ENCODE results near the gene FNBP1.
"Not testable (repeated sequence)": the region's sequence is repeated elsewhere in the genome, so short reads cannot be mapped to it uniquely, and the experiment has no call there.

The FNBP1 gene

GRCh38 chr9:129895376-129896268, 147.4 kb downstream of the FNBP1 start:
- ATAC-seq: peak; percentile 5
- Mint-ChIP-seq H3K4me3 (peak overlapping the region; percentile 25), H3K36me3 (no peaks in the 10 kb centered on the region), H3K9me3 (no peaks in the 10 kb centered on the region), H3K4me1 (peaks cover 84% of the 10 kb centered on the region), H3K27ac (peak overlapping the region; percentile 88)
- no peak for DNase-seq (ENCODE audit: low spot score in 2 of 2)

GRCh38 chr9:129894120-129894823, 148.7 kb downstream of the FNBP1 start:
- Mint-ChIP-seq H3K4me1 (peaks cover 91% of the 10 kb centered on the region), H3K4me3 (peak overlapping the region; percentile 93), H3K27ac (peak overlapping the region; percentile 88), H3K36me3 (no peaks in the 10 kb centered on the region), H3K9me3 (no peaks in the 10 kb centered on the region)
- no peak for ATAC-seq
- no peak for DNase-seq (ENCODE audit: low spot score in 2 of 2)

GRCh38 chr9:129891569-129891968, 151.4 kb downstream of the FNBP1 start:
- no peak for ATAC-seq
- H3K9me3 Mint-ChIP-seq: no peaks in the 10 kb centered on the region
- H3K36me3 Mint-ChIP-seq: no peaks in the 10 kb centered on the region
- H3K4me3 Mint-ChIP-seq: peak overlapping the region; percentile 93
- H3K27ac Mint-ChIP-seq: peak overlapping the region; percentile 99
- H3K4me1 Mint-ChIP-seq: peaks cover 93% of the 10 kb centered on the region
- no peak for DNase-seq (ENCODE audit: low spot score in 2 of 2)

GRCh38 chr9:129890718-129891299, 152.2 kb downstream of the FNBP1 start:
- not testable (repeated sequence) for DNase-seq (ENCODE audit: low spot score in 2 of 2); ATAC-seq; H3K9me3 Mint-ChIP-seq; H3K36me3 Mint-ChIP-seq
- peak overlapping the region; percentile 93 for H3K4me3 Mint-ChIP-seq
- peaks cover 92% of the 10 kb centered on the region for H3K4me1 Mint-ChIP-seq
- peak overlapping the region; percentile 99 for H3K27ac Mint-ChIP-seq

- H3K36me3 Mint-ChIP-seq: no peaks in the 10 kb centered on the region
- H3K9me3 Mint-ChIP-seq: no peaks in the 10 kb centered on the region
- ATAC-seq: peak; percentile 1
- peaks cover 92% of the 10 kb centered on the region for H3K4me1 Mint-ChIP-seq
- H3K4me3 Mint-ChIP-seq: peak overlapping the region; percentile 93
- peak; percentile 33 to 83 for DNase-seq (ENCODE audit: low spot score in 2 of 2)
- H3K27ac Mint-ChIP-seq: peak overlapping the region; percentile 99
Observed at GRCh38 chr9:129889941-129890717, 152.9 kb downstream of the FNBP1 start.

GRCh38 chr9:129889122-129889940, 153.7 kb downstream of the FNBP1 start:
- H3K36me3 Mint-ChIP-seq: no peaks in the 10 kb centered on the region
- DNase-seq (ENCODE audit: low spot score in 2 of 2) (peak in 1 of 2 donors; percentile 76), ATAC-seq (no peak)
- H3K4me3 Mint-ChIP-seq: peak overlapping the region; percentile 93
- H3K9me3 Mint-ChIP-seq: no peaks in the 10 kb centered on the region
- H3K27ac Mint-ChIP-seq: peak overlapping the region; percentile 99
- H3K4me1 Mint-ChIP-seq: peaks cover 92% of the 10 kb centered on the region

GRCh38 chr9:129888293-129889121, 154.5 kb downstream of the FNBP1 start:
- Mint-ChIP-seq H3K27ac (peak overlapping the region; percentile 99), H3K9me3 (no peaks in the 10 kb centered on the region), H3K4me3 (peak overlapping the region; percentile 93), H3K36me3 (no peaks in the 10 kb centered on the region), H3K4me1 (peaks cover 96% of the 10 kb centered on the region)
- peak; percentile 83 to 97 for DNase-seq (ENCODE audit: low spot score in 2 of 2)
- peak; percentile 73 for ATAC-seq

GRCh38 chr9:129887334-129888292, 155.4 kb downstream of the FNBP1 start:
- ATAC-seq (peak; percentile 3), DNase-seq (ENCODE audit: low spot score in 2 of 2) (peak; percentile 39 to 83)
- H3K9me3 Mint-ChIP-seq: no peaks in the 10 kb centered on the region
- peak overlapping the region; percentile 93 for H3K4me3 Mint-ChIP-seq
- H3K27ac Mint-ChIP-seq: peak overlapping the region; percentile 99
- peaks cover 90% of the 10 kb centered on the region for H3K4me1 Mint-ChIP-seq
- no peaks in the 10 kb centered on the region for H3K36me3 Mint-ChIP-seq

- no peaks in the 10 kb centered on the region for H3K9me3 Mint-ChIP-seq
- H3K36me3 Mint-ChIP-seq: no peaks in the 10 kb centered on the region
- peak; percentile 1 for ATAC-seq
- peaks cover 78% of the 10 kb centered on the region for H3K4me1 Mint-ChIP-seq
- peak; percentile 40 to 77 for DNase-seq (ENCODE audit: low spot score in 2 of 2)
- peak overlapping the region; percentile 99 for H3K27ac Mint-ChIP-seq
- H3K4me3 Mint-ChIP-seq: peak overlapping the region; percentile 93
Observed at GRCh38 chr9:129886226-129887174, 156.5 kb downstream of the FNBP1 start.

- H3K4me3 Mint-ChIP-seq: peak overlapping the region; percentile 93
- no peaks in the 10 kb centered on the region for H3K36me3 Mint-ChIP-seq
- H3K27ac Mint-ChIP-seq: peak overlapping the region; percentile 99
- H3K4me1 Mint-ChIP-seq: peaks cover 70% of the 10 kb centered on the region
- no peaks in the 10 kb centered on the region for H3K9me3 Mint-ChIP-seq
- ATAC-seq: peak; percentile 55
- DNase-seq (ENCODE audit: low spot score in 2 of 2): peak; percentile 90 to 96
Observed at GRCh38 chr9:129885670-129886106, 157.3 kb downstream of the FNBP1 start.

GRCh38 chr9:129885018-129885669, 157.8 kb downstream of the FNBP1 start:
- peak; percentile 6 for ATAC-seq
- Mint-ChIP-seq H3K4me3 (peak overlapping the region; percentile 93), H3K9me3 (no peaks in the 10 kb centered on the region), H3K4me1 (peaks cover 65% of the 10 kb centered on the region), H3K27ac (peak overlapping the region; percentile 99), H3K36me3 (no peaks in the 10 kb centered on the region)
- DNase-seq (ENCODE audit: low spot score in 2 of 2): peak; percentile 42 to 81
